GM06990 (cell line): ENCODE measurements around the gene PLBD2.
A peak's percentile ranks its signal among the peaks of the same experiment; 100 is the strongest.

Source experiments
- DNase-seq: peaks from one replicate; pipeline ENCODE4 v3.0.0-alpha.2; 2011; ENCODE audit not compliant: insufficient read length; ENCODE audit errors: extremely low read depth
- H3K27me3 ChIP-seq: replicated peaks from 2 replicates; pipeline ENCODE4 v1.6.0; 2011; ENCODE audit warnings: low read length; ENCODE audit not compliant: control insufficient read depth, insufficient read depth
- H3K36me3 ChIP-seq: 2 replicates; pipeline ENCODE4 v1.5.1; 2011; ENCODE audit warnings: low read length; ENCODE audit not compliant: control insufficient read depth, insufficient read depth
- H3K4me3 ChIP-seq: replicated peaks from 2 replicates; pipeline ENCODE4 v1.5.1; 2011; ENCODE audit warnings: low read depth, mild to moderate bottlenecking, control low read depth, low read length
- CTCF ChIP-seq: IDR thresholded peaks from 2 replicates; pipeline ENCODE4 v1.5.1; 2011; ENCODE audit warnings: low read length, control low read depth, mild to moderate bottlenecking, inconsistent platforms; ENCODE audit not compliant: insufficient read depth, poor library complexity, severe bottlenecking

PLBD2 gene

DNA sequence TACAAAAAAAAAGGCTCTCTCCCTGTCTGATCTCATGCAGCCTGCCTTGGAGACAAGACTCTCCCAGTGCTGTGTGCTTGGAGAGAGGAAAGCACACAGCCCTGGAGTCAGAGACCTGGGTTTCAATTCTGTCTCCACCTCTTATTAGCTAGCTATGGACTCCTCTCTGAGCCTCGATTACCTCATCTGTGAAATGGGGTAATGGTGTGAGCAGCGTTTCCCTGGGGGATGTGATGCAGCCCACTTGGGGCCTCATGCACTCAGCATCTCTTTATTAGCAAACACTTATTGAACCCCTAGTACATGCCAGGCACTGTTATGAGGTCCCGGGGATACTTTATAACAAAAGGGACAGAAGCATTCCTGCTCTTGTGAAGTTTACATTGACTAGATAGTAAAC is 32.8 kb downstream of the PLBD2 start:
- Histone ChIP-seq H3K36me3 (peaks cover 2% of the 10 kb centered on the region), H3K27me3 (no peaks in the 10 kb centered on the region), H3K4me3 (no peak overlapping the region)
- no peak for DNase-seq
- TF ChIP-seq CTCF = no peak

- no peak for DNase-seq
- TF ChIP-seq CTCF = no peak
- Histone ChIP-seq H3K36me3 (peaks cover 2% of the 10 kb centered on the region), H3K27me3 (no peaks in the 10 kb centered on the region), H3K4me3 (no peak overlapping the region)
Observed at GRCh38 chr12:113391650-113392337, 33.4 kb downstream of the PLBD2 start.

DNA sequence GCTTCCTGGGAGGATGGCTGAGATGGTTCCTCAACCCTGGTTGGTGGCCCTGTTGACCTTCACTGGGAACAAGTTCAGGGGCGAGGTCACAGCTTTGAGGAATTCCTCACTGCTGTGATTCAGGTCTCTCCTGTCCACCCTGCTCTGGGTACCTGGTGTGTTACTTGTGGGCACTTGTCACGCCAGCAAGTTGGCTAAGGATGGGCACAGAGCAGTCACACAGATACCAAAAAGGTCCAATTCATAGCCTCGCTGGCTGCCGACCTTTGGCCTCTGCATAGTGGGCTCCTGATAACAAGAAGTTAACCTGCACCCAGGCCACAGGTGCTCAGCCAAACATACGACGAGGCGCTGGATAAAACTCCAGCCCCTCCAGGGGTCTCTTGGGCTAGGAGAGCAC is 34.1 kb downstream of the PLBD2 start:
- DNase-seq = no peak
- TF ChIP-seq CTCF = no peak
- H3K4me3 ChIP-seq = no peak overlapping the region
- H3K27me3 ChIP-seq = no peaks in the 10 kb centered on the region
- peaks cover 2% of the 10 kb centered on the region for H3K36me3 ChIP-seq

- peak; percentile 34 for DNase-seq
- H3K4me3 ChIP-seq = no peak overlapping the region
- H3K36me3 ChIP-seq = no peaks in the 10 kb centered on the region; the same call in none of the 2 replicates
- no peak for TF ChIP-seq CTCF
- no peaks in the 10 kb centered on the region for H3K27me3 ChIP-seq
Observed at GRCh38 chr12:113392988-113393579, 34.7 kb downstream of the PLBD2 start.

GRCh38 chr12:113393749-113394148 is 35.4 kb downstream of the PLBD2 start:
- no peak overlapping the region for H3K4me3 ChIP-seq
- DNase-seq = no peak
- TF ChIP-seq CTCF = no peak
- no peaks in the 10 kb centered on the region; the same call in 1 of the 2 replicates for H3K36me3 ChIP-seq
- H3K27me3 ChIP-seq = no peaks in the 10 kb centered on the region
